ENCODE measurements around the gene SLC38A6.

Gene SLC38A6

GRCh38 chr14:60998617-60999016 is 17.6 kb downstream of the SLC38A6 start:
- TF ChIP-seq, protein P1, sequence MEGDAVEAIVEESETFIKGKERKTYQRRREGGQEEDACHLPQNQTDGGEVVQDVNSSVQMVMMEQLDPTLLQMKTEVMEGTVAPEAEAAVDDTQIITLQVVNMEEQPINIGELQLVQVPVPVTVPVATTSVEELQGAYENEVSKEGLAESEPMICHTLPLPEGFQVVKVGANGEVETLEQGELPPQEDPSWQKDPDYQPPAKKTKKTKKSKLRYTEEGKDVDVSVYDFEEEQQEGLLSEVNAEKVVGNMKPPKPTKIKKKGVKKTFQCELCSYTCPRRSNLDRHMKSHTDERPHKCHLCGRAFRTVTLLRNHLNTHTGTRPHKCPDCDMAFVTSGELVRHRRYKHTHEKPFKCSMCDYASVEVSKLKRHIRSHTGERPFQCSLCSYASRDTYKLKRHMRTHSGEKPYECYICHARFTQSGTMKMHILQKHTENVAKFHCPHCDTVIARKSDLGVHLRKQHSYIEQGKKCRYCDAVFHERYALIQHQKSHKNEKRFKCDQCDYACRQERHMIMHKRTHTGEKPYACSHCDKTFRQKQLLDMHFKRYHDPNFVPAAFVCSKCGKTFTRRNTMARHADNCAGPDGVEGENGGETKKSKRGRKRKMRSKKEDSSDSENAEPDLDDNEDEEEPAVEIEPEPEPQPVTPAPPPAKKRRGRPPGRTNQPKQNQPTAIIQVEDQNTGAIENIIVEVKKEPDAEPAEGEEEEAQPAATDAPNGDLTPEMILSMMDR (IDR thresholded peaks at IDR 0.05) = no peak

DNA sequence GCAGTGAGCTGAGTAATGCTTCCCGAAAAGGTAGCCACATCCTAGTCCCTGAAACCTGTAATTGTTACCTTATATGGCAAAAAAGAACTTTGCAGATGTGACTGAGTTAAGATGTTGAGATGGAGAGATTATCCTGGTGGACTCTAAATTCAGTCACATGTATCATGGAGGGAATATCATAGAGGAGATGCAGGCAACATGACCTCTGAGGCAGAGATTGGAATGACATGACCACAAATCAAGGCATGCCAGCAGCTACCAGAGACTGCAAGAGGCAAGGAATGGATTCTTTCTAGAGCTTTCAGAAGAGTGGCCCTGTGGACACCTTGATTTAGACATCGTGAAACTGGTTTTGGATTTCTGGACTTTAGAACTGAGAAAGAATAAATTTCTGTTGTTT is 18.5 kb downstream of the SLC38A6 start:
- DNase-seq (ENCODE audit: low spot score) = no peak
- H3K4me3 ChIP-seq = no peak overlapping the region
- TF ChIP-seq, protein P1 (IDR thresholded peaks at IDR 0.05) = no peak

More at GRCh38 chr14:60998617-60999016, 17.6 kb downstream of the SLC38A6 start:
- H3K4me3 ChIP-seq = no peak overlapping the region
- DNase-seq (ENCODE audit: low spot score) = no peak
- H3K27ac ChIP-seq = no peak overlapping the region

GRCh38 chr14:61003571-61003970 is 22.5 kb downstream of the SLC38A6 start:
- Histone ChIP-seq H3K4me3 (no peak overlapping the region), H3K27ac (no peak overlapping the region)
- TF ChIP-seq, protein P1 (IDR thresholded peaks at IDR 0.05) = no peak
- DNase-seq (ENCODE audit: low spot score) = no peak

More for the DNA sequence above, 18.5 kb downstream of the SLC38A6 start:
- H3K27ac ChIP-seq = no peak overlapping the region

- TF ChIP-seq, protein P1 (IDR thresholded peaks at IDR 0.05) = no peak
- H3K4me3 ChIP-seq = no peak overlapping the region
- no peak overlapping the region for H3K27ac ChIP-seq
- no peak for DNase-seq (ENCODE audit: low spot score)
These were observed 38.5 kb downstream of the SLC38A6 start for GRCh38 chr14:61019537-61019936.

GRCh38 chr14:61025251-61026223 is 44.5 kb downstream of the SLC38A6 start:
- TF ChIP-seq, protein P1 (IDR thresholded peaks at IDR 0.05) = peak; percentile 74
- no peak overlapping the region for H3K27ac ChIP-seq
- DNase-seq (ENCODE audit: low spot score) = no peak
- no peak overlapping the region for H3K4me3 ChIP-seq

GRCh38 chr14:61026526-61026925 is 45.5 kb downstream of the SLC38A6 start:
- H3K4me3 ChIP-seq = no peak overlapping the region
- TF ChIP-seq, protein P1 (IDR thresholded peaks at IDR 0.05) = no peak
- DNase-seq (ENCODE audit: low spot score) = no peak
- H3K27ac ChIP-seq = no peak overlapping the region

DNA sequence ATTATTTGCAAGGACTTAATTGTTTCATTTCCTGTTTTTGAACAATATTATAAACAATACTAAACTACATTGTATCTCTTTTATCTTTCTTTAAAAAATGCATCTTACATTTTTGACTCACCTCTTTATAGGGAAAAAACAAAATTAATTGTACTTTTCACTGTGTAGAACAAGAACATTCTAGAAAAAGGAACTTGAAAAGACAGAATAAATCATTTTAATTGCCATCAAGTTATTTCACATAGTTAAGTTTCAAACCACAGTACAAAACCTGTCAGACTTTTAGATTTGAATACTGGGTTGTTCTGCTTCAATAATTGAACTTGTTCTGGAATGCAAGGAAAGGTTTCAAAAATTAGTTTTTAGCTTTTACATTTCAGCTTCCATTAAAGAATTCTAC is 50.0 kb downstream of the SLC38A6 start:
- no peak for DNase-seq (ENCODE audit: low spot score)
- no peak overlapping the region for H3K4me3 ChIP-seq
- TF ChIP-seq, protein P1 (IDR thresholded peaks at IDR 0.05) = no peak
- H3K27ac ChIP-seq = no peak overlapping the region
